GM18507 (cell line): ENCODE data around the gene ENO1.

Experiments used
- DNase-seq: peaks from one replicate; pipeline ENCODE4 v3.0.0; 2011; ENCODE audit warnings: low read depth; ENCODE audit not compliant: insufficient read length; ENCODE audit errors: extremely low spot score
- FAIRE-seq: peaks from 2 replicates; lab custom pipeline; 2011; peaks lifted over from hg19 to GRCh38; lab: Jason Lieb, UNC

The ENO1 gene

GRCh38 chr1:8818325-8818775 lies 60.1 kb downstream of the ENO1 start:
- no peak for FAIRE-seq
- no peak for DNase-seq

GRCh38 chr1:8817412-8818324 lies 60.8 kb downstream of the ENO1 start, which contains the start of gene RERE:
Gene RERE, minus strand, starts transcription at chr1:8817640.
- DNase-seq: peak; percentile 100
- peak; percentile 80 for FAIRE-seq

- FAIRE-seq (peak; percentile 82), DNase-seq (no peak)
Measured at GRCh38 chr1:8816831-8817411, 61.6 kb downstream of the ENO1 start.

GRCh38 chr1:8816264-8816663 lies 62.2 kb downstream of the ENO1 start:
- FAIRE-seq (no peak), DNase-seq (no peak)

GRCh38 chr1:8815582-8816151 lies 62.8 kb downstream of the ENO1 start:
- peak; percentile 53 for FAIRE-seq
- DNase-seq: no peak

- FAIRE-seq (no peak), DNase-seq (no peak)
Measured at GRCh38 chr1:8814865-8815264, 63.6 kb downstream of the ENO1 start.

GRCh38 chr1:8813991-8814390 lies 64.5 kb downstream of the ENO1 start:
- DNase-seq: no peak

GRCh38 chr1:8813016-8813763 lies 65.3 kb downstream of the ENO1 start:
- no peak for DNase-seq
- FAIRE-seq: peak; percentile 5

More at GRCh38 chr1:8813991-8814390, 64.5 kb downstream of the ENO1 start:
- no peak for FAIRE-seq

- DNase-seq (no peak), FAIRE-seq (no peak)
Measured at GRCh38 chr1:8812081-8812480, 66.4 kb downstream of the ENO1 start.
